GM12873 (cell line): ENCODE data around the gene SLC26A3.

Source experiments
- CTCF ChIP-seq: IDR thresholded peaks from 2 replicates; pipeline ENCODE4 v1.5.1; 2012; ENCODE audit warnings: low read depth, mild to moderate bottlenecking, moderate library complexity, low read length, control low read depth; ENCODE audit not compliant: insufficient read depth; ENCODE audit errors: missing control alignments

SLC26A3 gene

GRCh38 chr7:107788662-107789061 is 14.4 kb downstream of the SLC26A3 start:
- TF ChIP-seq CTCF: no peak

- TF ChIP-seq CTCF: no peak
Measured at GRCh38 chr7:107788216-107788615, 14.8 kb downstream of the SLC26A3 start.

GRCh38 chr7:107785926-107786325 is 17.1 kb downstream of the SLC26A3 start:
- no peak for TF ChIP-seq CTCF

GRCh38 chr7:107785170-107785569 is 17.9 kb downstream of the SLC26A3 start:
- no peak for TF ChIP-seq CTCF

- TF ChIP-seq CTCF: no peak
Measured at GRCh38 chr7:107783648-107784047, 19.4 kb downstream of the SLC26A3 start.

GRCh38 chr7:107782374-107782773 is 20.6 kb downstream of the SLC26A3 start:
- TF ChIP-seq CTCF: no peak

- TF ChIP-seq CTCF: no peak
Measured at GRCh38 chr7:107779647-107780099, 23.4 kb downstream of the SLC26A3 start.
